T47D (cell line): Measurements from ENCODE around the gene DENND10.
"Not testable (repeated sequence)": the region's sequence is repeated elsewhere in the genome, so short reads cannot be mapped to it uniquely, and the experiment has no call there.

Experiments
- DNase-seq, 2 experiments: peaks; one replicate each; pipeline versions ENCODE4 v3.0.0 to v3.0.0-alpha.2; 2011 to 2012; ENCODE audit warnings: low read depth in 1 of 2, low spot score in 1 of 2
- JUND ChIP-seq: IDR thresholded peaks from 2 replicates; pipeline ENCODE4 v1.6.1; 2012; ENCODE audit warnings: low read depth
- in situ Hi-C: cut with HindIII; loops from 2 replicates; pipeline ENCODE4 v1.10.0; 2016; ENCODE audit warnings: low sequenced_read_pairs, low pct_unique_long_range_greater_than_20kb

Gene DENND10

GRCh38 chr10:119080521-119081259, 23.2 kb upstream of the DENND10 start, which contains the start of gene EIF3A:
EIF3A (minus strand) TSS chr10:119080817; CDS start chr10:119080676, 141 bp downstream.
- peak; percentile 72 to 92 for DNase-seq
- in situ Hi-C loops = no loop called here

GRCh38 chr10:119084896-119085295, 19.0 kb upstream of the DENND10 start:
- TF ChIP-seq JUND = no peak
- in situ Hi-C loops = no loop called here
- no peak for DNase-seq

More at GRCh38 chr10:119080521-119081259, 23.2 kb upstream of the DENND10 start, which contains the start of gene EIF3A:
- no peak for TF ChIP-seq JUND

- in situ Hi-C loops = no loop called here
- DNase-seq = no peak
- TF ChIP-seq JUND = no peak
These were observed 16.5 kb upstream of the DENND10 start for GRCh38 chr10:119087271-119087882.

- in situ Hi-C loops = no loop called here
- no peak for DNase-seq
- TF ChIP-seq JUND = no peak
These were observed 13.7 kb upstream of the DENND10 start for GRCh38 chr10:119090026-119090795.

- TF ChIP-seq JUND = no peak
- no peak for DNase-seq
- in situ Hi-C loops = no loop called here
These were observed 12.9 kb upstream of the DENND10 start for GRCh38 chr10:119090968-119091367.

GRCh38 chr10:119095640-119096039, 8.3 kb upstream of the DENND10 start:
- in situ Hi-C loops = no loop called here
- no peak for DNase-seq
- TF ChIP-seq JUND = no peak

- in situ Hi-C loops, DNase-seq: not testable (repeated sequence)
These were observed 7.1 kb upstream of the DENND10 start for GRCh38 chr10:119096641-119097415.

- DNase-seq = no peak
- TF ChIP-seq JUND = no peak
- in situ Hi-C loops = no loop called here
These were observed 5.3 kb upstream of the DENND10 start for GRCh38 chr10:119098576-119098975.

- in situ Hi-C loops = no loop called here
- DNase-seq = peak in 1 of 2 experiments; percentile 49
- TF ChIP-seq JUND = no peak
These were observed 3.3 kb upstream of the DENND10 start for GRCh38 chr10:119100434-119101238.

- in situ Hi-C loops = no loop called here
- no peak for TF ChIP-seq JUND
These were observed 2.4 kb upstream of the DENND10 start for GRCh38 chr10:119101366-119102098.

More at GRCh38 chr10:119101366-119102098, 2.4 kb upstream of the DENND10 start:
- peak; percentile 10 to 68 for DNase-seq
